GM21576 (cell line): ENCODE data around the gene CDHR3.
"Not testable (repeated sequence)": the region's sequence is repeated elsewhere in the genome, so short reads cannot be mapped to it uniquely, and the experiment has no call there.

Experiments used
- ATAC-seq: cut with Tn5 transposase; IDR thresholded peaks from one replicate; pipeline ENCODE4 v1.9.1; 2021; ENCODE audit warnings: mild to moderate bottlenecking, moderate library complexity; ENCODE audit not compliant: unreplicated experiment

Gene CDHR3

GRCh38 chr7:105963038-105963667 is at the start of gene CDHR3:
Gene CDHR3 (plus strand): TSS chr7:105963264. CDS start chr7:105963319, 55 bp downstream.
- ATAC-seq = no peak

DNA sequence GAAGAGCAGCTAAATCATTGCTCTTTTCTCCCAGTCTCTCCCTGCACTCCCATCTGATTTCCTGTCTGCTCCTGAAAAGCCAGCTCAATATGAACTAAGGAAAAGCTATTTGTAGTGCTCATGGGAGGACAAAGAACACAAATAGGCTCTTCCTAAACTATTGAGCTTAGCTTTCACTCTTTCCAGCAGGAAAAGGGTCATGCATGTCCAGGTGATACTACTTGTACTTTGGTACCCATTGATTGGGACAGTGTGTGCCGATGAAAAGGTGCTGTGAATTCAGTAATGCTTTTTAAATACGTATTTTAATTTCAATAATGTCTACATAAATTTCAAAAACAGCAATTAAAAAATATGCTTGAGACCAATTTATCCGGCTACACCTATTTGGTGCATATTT is 49.1 kb upstream of the CDHR3 start:
- no peak for ATAC-seq

DNA sequence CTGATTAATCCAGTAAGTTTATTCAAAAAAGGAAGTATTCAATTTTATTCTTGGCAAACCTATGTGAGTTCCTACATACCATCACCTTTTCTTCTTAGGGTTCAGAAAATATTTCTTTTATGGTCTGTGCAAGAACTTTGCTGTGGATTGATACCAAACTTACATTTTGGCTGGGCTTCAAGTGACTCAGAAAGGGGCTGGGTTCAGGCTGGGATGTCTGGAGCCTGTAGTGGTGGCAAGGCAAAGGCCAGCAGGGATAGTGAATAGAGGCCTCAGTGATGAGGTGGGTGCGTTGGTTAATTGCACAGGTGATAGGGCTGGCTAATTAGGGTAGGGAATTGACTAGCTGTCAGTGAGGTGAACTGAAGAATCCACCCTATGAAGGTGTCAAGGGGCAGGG is 46.5 kb upstream of the CDHR3 start:
- ATAC-seq = no peak

- no peak for ATAC-seq
These were observed 45.4 kb upstream of the CDHR3 start for GRCh38 chr7:105917659-105918058.

GRCh38 chr7:105920766-105921165 is 42.3 kb upstream of the CDHR3 start:
- ATAC-seq = no peak

DNA sequence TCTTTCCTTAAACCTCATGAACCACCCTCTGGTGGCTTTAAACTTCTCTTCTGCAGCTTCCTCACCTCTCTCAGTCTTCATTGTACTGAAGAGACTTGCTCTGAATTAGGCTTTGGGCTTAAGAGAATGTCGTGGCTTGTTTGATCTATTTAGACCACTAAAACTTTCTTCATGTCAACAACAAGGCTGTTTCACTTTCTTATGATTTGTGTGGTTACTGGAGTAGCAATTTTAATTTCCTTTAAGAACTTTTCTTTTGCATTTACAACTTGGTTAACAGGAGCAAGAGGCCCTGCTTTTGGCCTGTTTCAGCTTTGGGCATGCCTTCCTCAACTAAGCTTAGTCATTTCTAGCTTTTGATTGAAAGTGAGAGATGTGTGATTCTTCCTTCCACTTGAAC is 38.1 kb upstream of the CDHR3 start:
- no peak for ATAC-seq

GRCh38 chr7:105926131-105926530 is 36.9 kb upstream of the CDHR3 start:
- ATAC-seq = no peak

- no peak for ATAC-seq
These were observed 31.9 kb upstream of the CDHR3 start for GRCh38 chr7:105931179-105931578.

GRCh38 chr7:105932835-105933477 is 30.1 kb upstream of the CDHR3 start:
- ATAC-seq = no peak

DNA sequence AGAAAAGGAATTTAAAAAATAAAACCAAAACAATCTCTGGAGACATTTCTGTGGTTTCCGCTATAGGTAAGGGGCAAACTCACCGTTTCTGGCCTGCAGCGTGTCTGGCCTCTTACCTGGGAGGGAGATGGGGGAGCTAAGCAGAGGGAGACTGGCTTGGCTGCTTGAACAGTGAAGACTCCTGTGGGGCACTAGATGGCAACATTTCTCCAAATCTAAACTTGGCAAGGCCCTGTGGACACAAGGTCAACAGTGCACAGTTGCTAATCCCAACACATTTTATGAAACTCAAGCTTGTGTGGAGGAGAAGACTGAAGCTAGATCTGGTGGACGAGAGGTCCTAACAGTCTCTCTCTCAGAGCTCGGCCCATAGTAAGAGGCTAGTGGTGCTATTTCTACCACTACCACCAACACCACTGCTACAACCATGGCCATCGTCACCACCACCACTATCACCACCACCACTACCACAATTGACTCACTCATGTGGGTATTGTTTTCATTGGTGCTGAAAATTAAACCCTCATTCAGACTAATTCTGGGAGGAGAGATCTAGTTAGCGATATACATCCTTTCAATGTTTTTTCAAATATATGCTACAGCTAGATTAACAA is 28.4 kb upstream of the CDHR3 start:
- ATAC-seq = no peak

DNA sequence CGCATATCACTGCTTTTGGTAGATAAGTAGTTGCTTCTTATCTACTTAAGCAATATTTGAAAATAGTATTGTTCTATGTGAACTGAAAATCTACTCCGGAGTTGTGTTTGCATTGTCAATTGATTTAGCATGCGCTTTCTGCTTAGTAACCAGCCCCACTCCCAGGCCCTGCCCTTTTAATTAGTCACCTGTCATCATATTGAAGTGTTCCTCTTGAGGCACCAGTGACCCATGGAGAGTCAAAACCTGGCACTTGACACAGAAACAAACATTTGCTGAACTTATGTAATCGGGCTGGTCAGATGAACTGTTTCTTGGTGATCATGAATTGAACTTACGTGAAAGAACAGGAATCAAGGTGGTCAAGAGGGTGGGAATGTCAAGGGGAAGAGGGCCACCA is 27.8 kb upstream of the CDHR3 start:
- ATAC-seq = no peak

DNA sequence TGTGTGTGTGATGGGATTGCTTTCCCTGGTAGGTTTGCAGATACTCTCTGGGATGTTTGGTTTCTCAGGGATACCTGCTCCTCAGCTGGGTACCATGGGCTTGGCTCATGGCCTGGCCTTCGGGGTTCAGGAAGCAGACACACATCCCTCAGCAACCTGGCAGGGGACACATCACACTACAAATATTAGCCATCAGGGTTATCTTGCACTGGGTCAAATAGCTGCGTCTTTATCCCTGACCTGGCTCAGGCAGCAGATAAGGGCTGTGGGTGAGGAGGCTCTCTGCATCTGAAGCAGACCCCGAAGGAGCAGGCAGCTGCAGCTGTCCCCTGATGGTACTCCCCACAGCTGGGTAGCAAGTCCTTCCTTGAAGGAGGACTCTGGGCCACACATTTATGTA is 25.7 kb upstream of the CDHR3 start:
- no peak for ATAC-seq

GRCh38 chr7:105940109-105940508 is 23.0 kb upstream of the CDHR3 start:
- no peak for ATAC-seq

GRCh38 chr7:105941596-105941995 is 21.5 kb upstream of the CDHR3 start:
- no peak for ATAC-seq

DNA sequence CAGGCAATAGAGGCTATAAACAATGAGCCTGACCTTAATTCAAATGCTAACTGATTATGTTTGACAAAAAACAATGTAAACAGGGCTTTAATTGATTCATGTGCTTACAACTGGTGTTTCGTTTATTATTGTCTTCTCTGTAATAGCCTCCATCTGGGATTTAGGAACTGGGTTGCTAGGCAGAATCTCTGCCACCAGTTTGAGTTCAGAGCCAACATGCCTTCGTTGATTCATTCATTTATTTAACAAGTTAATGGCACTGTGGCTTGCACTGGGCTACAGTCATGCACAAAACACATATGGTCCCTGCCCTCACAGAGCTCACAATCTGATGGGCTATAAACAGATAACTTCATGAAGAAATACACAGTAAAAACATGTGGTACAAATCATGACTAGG is 19.6 kb upstream of the CDHR3 start:
- ATAC-seq = no peak

- ATAC-seq = no peak
These were observed 17.2 kb upstream of the CDHR3 start for GRCh38 chr7:105945848-105946247.

DNA sequence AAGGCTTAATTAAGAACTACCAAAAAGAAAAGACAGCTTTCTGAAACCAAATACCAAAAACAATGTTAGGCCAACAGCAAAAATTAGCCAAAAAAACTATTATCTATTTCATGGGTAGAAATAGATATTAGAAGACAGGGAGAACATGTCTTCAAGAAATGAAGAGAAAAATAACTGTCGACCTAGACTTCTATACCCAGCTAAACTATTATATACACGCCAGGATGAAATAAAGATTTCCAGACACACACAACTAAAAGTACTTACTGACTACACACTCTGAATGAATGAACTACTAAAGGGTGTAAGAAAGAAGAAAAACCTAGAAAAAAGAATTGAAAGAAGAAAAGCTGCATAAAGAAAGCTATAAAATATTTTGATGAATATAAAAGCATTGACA is 11.5 kb upstream of the CDHR3 start:
- no peak for ATAC-seq

DNA sequence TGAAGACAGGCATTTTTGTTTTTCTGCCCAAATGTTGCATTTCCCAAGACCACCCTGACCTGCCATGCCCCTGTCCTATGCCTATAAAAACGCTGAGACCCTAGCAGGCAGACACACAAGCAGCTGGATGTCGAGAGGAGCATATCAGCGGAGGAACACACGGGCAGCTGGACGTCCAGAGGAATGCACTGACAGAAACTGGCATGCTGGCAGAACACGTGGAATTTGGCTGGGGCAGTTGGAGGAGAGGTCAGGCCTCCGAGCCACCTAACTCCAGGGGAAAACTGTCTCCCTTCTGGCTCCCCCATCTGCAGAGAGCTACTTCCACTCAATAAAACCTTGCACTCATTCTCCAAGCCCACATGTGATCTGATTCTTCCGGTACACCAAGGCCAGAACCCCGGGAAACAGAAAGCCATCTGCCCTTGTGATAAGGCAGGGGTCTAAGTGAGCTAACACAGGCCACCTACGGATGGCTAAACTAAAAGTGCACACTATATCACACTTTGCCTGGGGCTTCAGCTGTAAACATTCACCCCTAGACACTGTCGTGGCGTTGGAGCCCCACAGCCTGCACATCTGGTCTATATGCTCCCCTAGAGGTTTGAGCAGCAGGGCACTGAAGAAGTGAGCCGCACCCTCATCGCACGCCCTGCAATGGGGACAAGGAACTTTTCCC is 10.0 kb upstream of the CDHR3 start:
- ATAC-seq = no peak

GRCh38 chr7:105954711-105955110 is 8.4 kb upstream of the CDHR3 start:
- ATAC-seq = no peak

DNA sequence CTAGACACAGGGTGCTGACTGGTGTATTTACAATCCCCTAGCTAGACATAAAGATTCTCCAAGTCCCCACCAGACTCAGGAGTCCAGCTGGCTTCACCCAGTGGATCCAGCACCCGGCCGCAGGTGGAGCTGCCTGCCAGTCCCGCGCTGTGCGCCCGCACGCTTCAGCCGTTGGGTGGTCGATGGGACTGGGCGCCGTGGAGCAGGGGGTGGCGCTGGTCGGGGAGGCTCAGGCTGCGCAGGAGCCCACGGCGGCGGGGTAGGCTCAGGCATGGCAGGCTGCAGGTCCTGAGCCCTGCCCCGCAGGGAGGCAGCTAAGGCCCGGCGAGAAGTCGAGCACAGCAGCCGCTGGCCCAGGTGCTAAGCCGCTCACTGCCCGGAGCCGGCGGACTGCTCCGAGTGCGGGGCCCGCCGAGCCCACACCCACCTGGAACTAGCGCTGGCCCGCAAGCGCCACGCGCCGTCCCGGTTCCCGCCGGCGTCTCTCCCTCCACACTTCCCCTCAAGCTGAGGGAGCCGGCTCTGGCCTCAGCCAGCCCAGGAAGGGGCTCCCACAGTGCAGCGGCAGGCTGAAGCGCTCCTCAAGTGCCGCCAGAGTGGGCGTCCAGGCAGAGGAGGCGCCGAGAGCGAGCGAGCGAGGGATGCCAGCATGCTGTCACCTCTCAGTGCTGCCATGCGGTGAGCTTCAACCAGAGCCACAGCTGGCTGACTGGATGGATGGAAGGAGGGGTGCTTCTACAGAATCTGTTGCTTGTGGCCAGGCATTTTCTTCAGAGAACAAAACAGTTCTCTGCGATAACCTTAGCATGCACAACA is 7.2 kb upstream of the CDHR3 start:
- not testable (repeated sequence) for ATAC-seq

DNA sequence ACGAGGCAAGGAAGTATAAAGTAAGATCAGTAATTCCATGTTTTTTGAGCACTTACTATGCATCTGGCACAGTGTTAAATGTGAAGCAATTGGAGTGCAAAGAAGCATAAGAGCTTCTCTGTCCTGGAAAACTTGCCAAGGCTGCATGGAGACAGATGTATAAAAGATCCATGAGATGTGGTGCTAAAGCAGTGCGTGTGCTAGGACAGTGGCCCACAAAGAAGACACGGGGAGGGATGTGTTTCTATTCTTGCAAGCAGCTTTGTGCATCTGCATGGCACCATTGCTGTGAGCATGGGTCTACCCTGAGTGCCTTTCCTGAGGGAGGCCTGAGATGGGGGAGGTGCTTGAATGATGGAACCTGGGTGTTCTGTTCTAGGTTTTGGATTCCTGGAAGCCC is 5.1 kb upstream of the CDHR3 start:
- ATAC-seq = no peak
